Upper lobe of left lung (tissue), 6 donors: ENCODE results near the gene TRIM59. TPM values are rescaled to one million over a fixed set of nuclear protein-coding genes. Genes with fewer than 3 reads are reported as not detected.

Experiments used
- ATAC-seq, 2 donors: fragments of 200-7000 bp; cut with Tn5 transposase; one replicate each; pipeline ENCODE4 v1.9.1; 2022; ENCODE audit warnings: mild to moderate bottlenecking in 2 of 2, moderate library complexity in 2 of 2; ENCODE audit not compliant: low FRiP score in 2 of 2
- DNase-seq, 2 donors: peaks; one replicate each; pipeline ENCODE4 v3.0.0-alpha.2; 2019 to 2020
- H3K27ac ChIP-seq, 4 donors: fragments of 200-600 bp; sonication (generic); one replicate each; pipeline ENCODE4 v1.5.1; 2016 to 2019
- H3K27me3 ChIP-seq, 4 donors: fragments of 200-600 bp; sonication (generic); one replicate each; pipeline ENCODE4 v1.5.1; 2017 to 2019
- H3K36me3 ChIP-seq, 4 donors: fragments of 200-600 bp; sonication (generic); one replicate each; pipeline ENCODE4 v1.5.1; 2016 to 2019
- H3K4me1 ChIP-seq, 4 donors: fragments of 200-600 bp; sonication (generic); one replicate each; pipeline ENCODE4 v1.5.1; 2018 to 2019
- H3K4me3 ChIP-seq, 4 donors: fragments of 200-600 bp; sonication (generic); one replicate each; pipeline ENCODE4 v1.5.1; 2017 to 2019; ENCODE audit warnings: mild to moderate bottlenecking in 2 of 4, moderate library complexity in 1 of 4
- H3K9me3 ChIP-seq, 4 donors: fragments of 200-600 bp; sonication (generic); one replicate each; pipeline ENCODE4 v1.5.1; 2018 to 2019
- CTCF ChIP-seq, 6 experiments: fragments of 450-650 bp in 4 of 6; fragments of 200-600 bp in 2 of 6; sonication (generic) in 2 of 6; IDR thresholded peaks; one replicate each; pipeline ENCODE4 v1.5.1; 2016 to 2019; ENCODE audit warnings: antibody characterized with exemption in 6 of 6
- EP300 ChIP-seq, 4 donors: sonication (generic); formaldehyde crosslinking; IDR thresholded peaks; one replicate each; pipeline ENCODE4 v1.5.1; 2017; ENCODE audit warnings: antibody characterized with exemption in 4 of 4, control low read depth in 2 of 4
- POLR2A ChIP-seq, 4 donors: fragments of 450-650 bp; IDR thresholded peaks; one replicate each; pipeline ENCODE4 v1.5.1; 2016 to 2017; ENCODE audit warnings: antibody characterized with exemption in 4 of 4, mild to moderate bottlenecking in 2 of 4
- POLR2AphosphoS5 ChIP-seq, 2 donors: sonication (generic); formaldehyde crosslinking; IDR thresholded peaks; one replicate each; pipeline ENCODE4 v1.5.1; 2017; ENCODE audit warnings: antibody characterized with exemption in 2 of 2
- WGBS, 2 donors: methylation state at CpG; one replicate each; pipeline ENCODE4 v1.1.5; 2017 to 2018; 5-methylcytosine and 5-hydroxymethylcytosine counted together
- total RNA-seq, 6 donors: library from RNA; depleted of rRNA in 4 of 6; stranded (reverse); fragments of >200 nt in 4 of 6; gene quantifications; one replicate each; pipeline versions ENCODE4 v1.1.0 to v1.2.1, GENCODE V29; 2016 to 2021
- donor health status: DM: no; HTN: no; CAD: no; lungs with moderate emphysema.
- donor health status: DM: no; HTN: yes; CAD: no; lungs with severe emphysema.

The TRIM59 gene
- total RNA-seq, 6 donors from 2014 or later, result 1.6 to 7.1 (median 3.5) TPM

- H3K9me3 ChIP-seq, result no peaks in the 10 kb centered on the region
- no peak overlapping the region for H3K4me3 ChIP-seq
- H3K27me3 ChIP-seq, result peaks cover 0 to 7% (median 0%) of the 10 kb centered on the region in 4 donors
- H3K27ac ChIP-seq, result no peak overlapping the region
- ATAC-seq (no peak), DNase-seq (no peak)
- peaks cover 0 to 14% (median 10%) of the 10 kb centered on the region in 4 donors for H3K4me1 ChIP-seq
- TF ChIP-seq EP300 (IDR thresholded peaks at IDR 0.05), result no peak
- no peak for TF ChIP-seq POLR2AphosphoS5 (IDR thresholded peaks at IDR 0.05)
- no peak for TF ChIP-seq CTCF (IDR thresholded peaks at IDR 0.05)
- TF ChIP-seq POLR2A (IDR thresholded peaks at IDR 0.05), result no peak
- 70 to 85% methylated on average over 4 of the region's 4 CpGs for WGBS, 2 donors
- H3K36me3 ChIP-seq, result no peaks in the 10 kb centered on the region
These were observed 2.0 kb upstream of the TRIM59 start for GRCh38 chr3:160451602-160452001.

GRCh38 chr3:160450846-160451245 lies 1.3 kb upstream of the TRIM59 start:
- DNase-seq (no peak), ATAC-seq (no peak)
- H3K4me3 ChIP-seq, result no peak overlapping the region
- H3K27ac ChIP-seq, result no peak overlapping the region
- no peaks in the 10 kb centered on the region for H3K36me3 ChIP-seq
- WGBS, 2 donors, result 63 to 72% methylated on average over 3 of the region's 3 CpGs
- H3K27me3 ChIP-seq, result peaks cover 0 to 7% (median 0%) of the 10 kb centered on the region in 4 donors
- peaks cover 0 to 14% (median 10%) of the 10 kb centered on the region in 4 donors for H3K4me1 ChIP-seq
- TF ChIP-seq CTCF (IDR thresholded peaks at IDR 0.05), result no peak
- TF ChIP-seq POLR2A (IDR thresholded peaks at IDR 0.05), result no peak
- TF ChIP-seq EP300 (IDR thresholded peaks at IDR 0.05), result no peak
- TF ChIP-seq POLR2AphosphoS5 (IDR thresholded peaks at IDR 0.05), result no peak
- no peaks in the 10 kb centered on the region for H3K9me3 ChIP-seq

- H3K9me3 ChIP-seq, result no peaks in the 10 kb centered on the region
- H3K27me3 ChIP-seq, result peaks cover 0 to 7% (median 0%) of the 10 kb centered on the region in 4 donors
- DNase-seq, result peak in 1 of 2 donors; percentile 89
- H3K36me3 ChIP-seq, result no peaks in the 10 kb centered on the region
- peaks cover 0 to 14% (median 10%) of the 10 kb centered on the region in 4 donors for H3K4me1 ChIP-seq
- ATAC-seq, result peak; percentile 66 to 81
- peak overlapping the region; percentile 22 to 60 (median 56) for H3K4me3 ChIP-seq
- peak overlapping the region; percentile 58 to 82 (median 73) for H3K27ac ChIP-seq
- WGBS, 2 donors, result 4 to 12% methylated on average over 22 to 23 of the region's 26 CpGs
- TF ChIP-seq POLR2AphosphoS5 (IDR thresholded peaks at IDR 0.05) (no peak), POLR2A (IDR thresholded peaks at IDR 0.05) (no peak), EP300 (IDR thresholded peaks at IDR 0.05) (no peak), CTCF (IDR thresholded peaks at IDR 0.05) (no peak)
These were observed 546 bp downstream of the TRIM59 start for GRCh38 chr3:160448845-160449635.

GRCh38 chr3:160447544-160447943 lies 2.0 kb downstream of the TRIM59 start:
- TF ChIP-seq POLR2AphosphoS5 (IDR thresholded peaks at IDR 0.05) (no peak), EP300 (IDR thresholded peaks at IDR 0.05) (no peak), POLR2A (IDR thresholded peaks at IDR 0.05) (no peak), CTCF (IDR thresholded peaks at IDR 0.05) (no peak)
- 51 to 55% methylated on average over 3 of the region's 3 CpGs for WGBS, 2 donors
- Histone ChIP-seq H3K9me3 (no peaks in the 10 kb centered on the region), H3K4me1 (peaks cover 0 to 14% (median 10%) of the 10 kb centered on the region in 4 donors), H3K27me3 (peaks cover 0 to 7% (median 0%) of the 10 kb centered on the region in 4 donors), H3K36me3 (no peaks in the 10 kb centered on the region), H3K4me3 (no peak overlapping the region), H3K27ac (no peak overlapping the region)
- DNase-seq, result no peak
- no peak for ATAC-seq
